IMR-90 (cell line): Measurements from ENCODE around the gene LMBR1L.

Experiments used
- SMC3 ChIP-seq: fragments of 150-350 bp; IDR thresholded peaks from 2 replicates; pipeline ENCODE4 v1.6.1; 2016; ENCODE audit warnings: low read depth, mild to moderate bottlenecking, antibody characterized with exemption, low read length, moderate library complexity
- TF ChIP-seq, protein P1 (sequence below): conservative IDR thresholded peaks from 2 replicates; pipeline ENCODE4 v1.5.1; 2012; ENCODE audit warnings: mild to moderate bottlenecking, low read depth, low read length, improper control_type of control experiment

DNA sequence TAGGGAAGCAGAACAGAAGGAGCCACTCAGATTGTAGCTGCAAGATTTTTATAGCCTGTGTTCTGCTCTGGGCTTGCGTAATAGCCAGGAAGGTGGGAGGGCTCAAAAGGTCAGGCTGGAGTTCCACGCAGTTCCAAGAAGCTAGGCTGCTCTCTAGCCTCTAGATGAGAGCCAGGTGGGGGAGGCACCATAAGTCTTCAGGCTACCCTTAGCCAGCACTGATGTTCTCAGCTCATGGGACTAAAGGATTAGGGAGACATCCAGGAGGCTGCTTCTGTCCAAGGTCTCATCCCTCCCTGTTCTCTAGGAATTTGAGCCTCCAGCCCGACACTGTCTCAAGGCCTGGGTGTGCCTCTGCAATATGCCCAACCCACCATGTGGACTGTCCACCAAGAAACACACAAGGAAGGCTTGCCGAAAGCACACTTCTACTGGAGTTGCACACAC, 1.7 kb downstream of the LMBR1L start:
- TF ChIP-seq, protein P1, sequence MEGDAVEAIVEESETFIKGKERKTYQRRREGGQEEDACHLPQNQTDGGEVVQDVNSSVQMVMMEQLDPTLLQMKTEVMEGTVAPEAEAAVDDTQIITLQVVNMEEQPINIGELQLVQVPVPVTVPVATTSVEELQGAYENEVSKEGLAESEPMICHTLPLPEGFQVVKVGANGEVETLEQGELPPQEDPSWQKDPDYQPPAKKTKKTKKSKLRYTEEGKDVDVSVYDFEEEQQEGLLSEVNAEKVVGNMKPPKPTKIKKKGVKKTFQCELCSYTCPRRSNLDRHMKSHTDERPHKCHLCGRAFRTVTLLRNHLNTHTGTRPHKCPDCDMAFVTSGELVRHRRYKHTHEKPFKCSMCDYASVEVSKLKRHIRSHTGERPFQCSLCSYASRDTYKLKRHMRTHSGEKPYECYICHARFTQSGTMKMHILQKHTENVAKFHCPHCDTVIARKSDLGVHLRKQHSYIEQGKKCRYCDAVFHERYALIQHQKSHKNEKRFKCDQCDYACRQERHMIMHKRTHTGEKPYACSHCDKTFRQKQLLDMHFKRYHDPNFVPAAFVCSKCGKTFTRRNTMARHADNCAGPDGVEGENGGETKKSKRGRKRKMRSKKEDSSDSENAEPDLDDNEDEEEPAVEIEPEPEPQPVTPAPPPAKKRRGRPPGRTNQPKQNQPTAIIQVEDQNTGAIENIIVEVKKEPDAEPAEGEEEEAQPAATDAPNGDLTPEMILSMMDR = no peak
- no peak for TF ChIP-seq SMC3
